GM23248 (cell line): ENCODE data around the gene DSG2.

Source experiments
- EZH2 ChIP-seq: fragments of 200-600 bp; sonication (generic); IDR thresholded peaks from 2 replicates; pipeline ENCODE4 v1.6.1; 2018; ENCODE audit warnings: antibody characterized with exemption, mild to moderate bottlenecking; ENCODE audit not compliant: insufficient read depth, poor library complexity, severe bottlenecking
- EZH2phosphoT487 ChIP-seq: fragments of 200-600 bp; sonication (generic); IDR thresholded peaks from 2 replicates; pipeline ENCODE4 v1.6.1; 2018; ENCODE audit warnings: antibody characterized with exemption, moderate library complexity, mild to moderate bottlenecking, low read depth; ENCODE audit not compliant: insufficient read depth

DNA sequence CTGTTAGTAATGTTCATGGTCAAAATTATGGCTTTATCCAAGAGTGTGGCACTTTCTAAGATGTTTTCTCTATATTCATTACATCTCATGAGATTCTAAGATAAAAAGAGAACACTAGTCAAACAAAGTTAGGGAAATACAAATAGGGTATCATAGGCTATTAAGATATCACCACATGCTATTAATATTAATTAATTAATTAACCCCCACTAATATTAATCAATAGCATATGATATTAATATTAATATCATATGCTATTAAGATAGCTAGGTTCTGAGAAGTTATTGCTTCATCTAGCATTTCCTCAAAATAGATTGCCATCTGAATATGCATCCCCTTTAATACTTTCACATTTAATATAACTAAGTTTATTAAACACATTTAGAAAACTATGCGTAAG is 28.3 kb upstream of the DSG2 start:
- TF ChIP-seq EZH2, result no peak
- TF ChIP-seq EZH2phosphoT487, result no peak
